HepG2 (cell line): ENCODE results near the gene ZNF771. TPM values are rescaled to one million over a fixed set of nuclear protein-coding genes. Genes with fewer than 3 reads are reported as not detected.

Experiments
- ARID3A ChIP-seq: IDR thresholded peaks from 2 replicates; pipeline ENCODE4 v1.6.1; 2012; ENCODE audit warnings: low read depth, low read length, improper control_type of control experiment
- FOXP1 ChIP-seq, 2 experiments: fragments of 450-650 bp in 1 of 2; IDR thresholded peaks; 2 replicates each; pipeline ENCODE4 v1.6.1; 2017 to 2018; ENCODE audit warnings: antibody characterized with exemption in 1 of 2
- HDAC2 ChIP-seq: sonication (generic); formaldehyde crosslinking; IDR thresholded peaks from 2 replicates; pipeline ENCODE4 v1.4.0; 2020; ENCODE audit warnings: missing genetic modification reagents
- KIAA2018 ChIP-seq: sonication (generic); formaldehyde crosslinking; IDR thresholded peaks from 2 replicates; pipeline ENCODE4 v1.5.0; 2020; ENCODE audit warnings: mild to moderate bottlenecking, missing genetic modification reagents, borderline replicate concordance
- PBX2 ChIP-seq: IDR thresholded peaks from 2 replicates; pipeline ENCODE4 v1.6.1; 2016; ENCODE audit warnings: control low read depth
- PHF5A ChIP-seq: IDR thresholded peaks from one replicate; pipeline ENCODE4 v1.6.1; 2018; ENCODE audit warnings: low read depth, missing genetic modification reagents; ENCODE audit not compliant: unreplicated experiment
- PPARG ChIP-seq: conservative IDR thresholded peaks from 2 replicates; pipeline ENCODE4 v1.6.1; 2016; ENCODE audit warnings: missing biosample characterization, missing genetic modification reagents
- SOX5 ChIP-seq: IDR thresholded peaks from 2 replicates; pipeline ENCODE4 v1.6.1; 2016; ENCODE audit warnings: borderline replicate concordance
- U2AF2 ChIP-seq: fragments of 200-400 bp; formaldehyde crosslinking; IDR thresholded peaks from 2 replicates; pipeline ENCODE4 v1.6.1; 2017; ENCODE audit warnings: low read depth, mild to moderate bottlenecking, low read length
- ZNF563 ChIP-seq: sonication (generic); formaldehyde crosslinking; IDR thresholded peaks from 2 replicates; pipeline ENCODE4 v1.8.0; 2022; ENCODE audit warnings: mild to moderate bottlenecking, moderate library complexity, missing genetic modification reagents
- ZNF609 ChIP-seq: sonication (generic); formaldehyde crosslinking; IDR thresholded peaks from 2 replicates; pipeline ENCODE4 v1.4.0; 2020; ENCODE audit warnings: mild to moderate bottlenecking, missing genetic modification reagents, borderline replicate concordance
- ZNF615 ChIP-seq: sonication (generic); formaldehyde crosslinking; IDR thresholded peaks from 2 replicates; pipeline ENCODE4 v1.5.0; 2020; ENCODE audit warnings: mild to moderate bottlenecking, missing genetic modification reagents, borderline replicate concordance
- polyA plus RNA-seq, 8 experiments: library from polyadenylated mRNA; depleted of rRNA in 3 of 8; stranded (reverse) in 7 of 8; unstranded in 1 of 8; fragments of >200 nt; fragmentation: Illumina TruSeq in 4 of 8; extraction: Trizol in 4 of 8; gene quantifications; 2 replicates each; pipeline versions ENCODE4 v1.2.1 to v1.2.3, GENCODE V29; 2011 to 2016; ENCODE audit warnings: low read depth in 4 of 8, missing spikeins in 1 of 8, mixed read lengths in 1 of 8; ENCODE audit not compliant: insufficient read depth in 1 of 8
- total RNA-seq, 5 experiments: library from RNA; depleted of rRNA; stranded (reverse); fragments of >200 nt; fragmentation: Illumina TruSeq; extraction: Trizol; gene quantifications; 2 replicates each; pipeline ENCODE4 v1.2.3, GENCODE V29; 2016; ENCODE audit warnings: low read depth in 1 of 5

The ZNF771 gene
- total and polyA plus RNA-seq, 2 of the 13 experiments (the other 11 are each of a cell fraction or from before 2014, with no cell fraction given) = 5.0 to 11.8 TPM

- TF ChIP-seq PHF5A (CRISPR knock-in tag) (peak; percentile 48), ZNF563 (CRISPR knock-in tag) (peak; percentile 66; the same call in 1 of the 2 replicates), ZNF609 (CRISPR knock-in tag) (peak; percentile 90), ZNF615 (no peak), KIAA2018 (CRISPR knock-in tag) (no peak), ARID3A (peak; percentile 43; the same call in 1 of the 2 replicates), SOX5 (CRISPR knock-in tag) (peak; percentile 85), PPARG (CRISPR knock-in tag) (0 out of 2 replicates have a peak, but pooled peaks have one; percentile 26), PBX2 (no peak), U2AF2 (no peak), FOXP1 (IDR thresholded peaks at IDR 0.05) (peak; percentile 68), FOXP1 (CRISPR knock-in tag; IDR thresholded peaks at IDR 0.05) (peak; percentile 79), HDAC2 (CRISPR knock-in tag) (peak; percentile 74)
These were observed 30.2 kb downstream of the ZNF771 start (continued) for GRCh38 chr16:30437511-30438046.
